GM19099 (cell line): ENCODE measurements around the gene KLHL22.

Experiments
- POLR2A ChIP-seq: IDR thresholded peaks from 3 replicates; pipeline ENCODE4 v1.6.1; 2011; ENCODE audit warnings: low read depth; ENCODE audit not compliant: insufficient read length; ENCODE audit errors: extremely low read depth

KLHL22 gene

GRCh38 chr22:20425566-20426258 is 69.9 kb downstream of the KLHL22 start:
- TF ChIP-seq POLR2A: no peak

GRCh38 chr22:20424932-20425565 is 70.5 kb downstream of the KLHL22 start:
- no peak for TF ChIP-seq POLR2A

- TF ChIP-seq POLR2A: no peak
These were observed 71.0 kb downstream of the KLHL22 start for GRCh38 chr22:20424568-20424931.

GRCh38 chr22:20423906-20424551 is 71.6 kb downstream of the KLHL22 start:
- no peak for TF ChIP-seq POLR2A

GRCh38 chr22:20423008-20423905 is 72.3 kb downstream of the KLHL22 start:
- no peak for TF ChIP-seq POLR2A

GRCh38 chr22:20422271-20423007 is 73.2 kb downstream of the KLHL22 start:
- no peak for TF ChIP-seq POLR2A

- TF ChIP-seq POLR2A: no peak
These were observed 74.1 kb downstream of the KLHL22 start for GRCh38 chr22:20421507-20421874.

- TF ChIP-seq POLR2A: no peak
These were observed 75.3 kb downstream of the KLHL22 start for GRCh38 chr22:20420157-20420842.

- no peak for TF ChIP-seq POLR2A
These were observed 76.0 kb downstream of the KLHL22 start for GRCh38 chr22:20419664-20419951.

GRCh38 chr22:20418211-20418788 is 77.3 kb downstream of the KLHL22 start:
- no peak for TF ChIP-seq POLR2A

GRCh38 chr22:20414450-20414849 is 81.1 kb downstream of the KLHL22 start:
- TF ChIP-seq POLR2A: no peak

GRCh38 chr22:20414059-20414440 is 81.5 kb downstream of the KLHL22 start:
- no peak for TF ChIP-seq POLR2A

GRCh38 chr22:20413217-20414058 is 82.2 kb downstream of the KLHL22 start:
- TF ChIP-seq POLR2A: no peak
